Stimulated activated CD4-positive, alpha-beta T cell treated with anti-CD3 and anti-CD28 coated beads, TNF-alpha, amount 100 ng/mL, for 24 hours (primary cell): Measurements from ENCODE around the gene PPP2CA.

ENCODE experiments used
- DNase-seq, 3 experiments: peaks; one replicate each; pipeline ENCODE4 v3.0.0-alpha.2; 2020; ENCODE audit warnings: low read depth in 3 of 3

Gene PPP2CA

DNA sequence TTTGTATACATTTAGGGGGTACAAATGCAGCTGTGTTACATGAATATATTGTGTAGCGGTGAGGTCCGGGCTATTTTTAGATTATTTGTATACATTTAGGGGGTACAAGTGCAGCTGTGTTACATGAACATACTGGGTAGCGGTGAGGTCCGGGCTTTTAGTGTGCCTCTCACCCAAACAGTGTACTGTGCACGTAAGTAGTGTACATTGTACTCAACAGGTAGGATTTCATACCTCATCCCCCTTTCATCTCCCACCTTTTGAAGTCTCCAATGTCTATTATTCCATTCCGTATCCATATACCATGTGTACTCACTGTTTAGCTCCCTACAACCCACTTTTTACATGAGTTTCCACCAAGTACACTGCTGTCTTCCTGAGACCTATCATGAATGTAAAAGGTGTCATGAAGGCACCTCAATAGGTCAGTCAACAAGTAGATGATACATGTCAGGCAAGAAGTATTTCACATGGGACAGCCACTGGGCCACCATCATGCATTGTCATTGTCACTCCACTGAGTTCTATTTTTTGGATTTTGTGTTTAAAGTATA lies 76.8 kb downstream of the PPP2CA start:
- no peak for DNase-seq

DNA sequence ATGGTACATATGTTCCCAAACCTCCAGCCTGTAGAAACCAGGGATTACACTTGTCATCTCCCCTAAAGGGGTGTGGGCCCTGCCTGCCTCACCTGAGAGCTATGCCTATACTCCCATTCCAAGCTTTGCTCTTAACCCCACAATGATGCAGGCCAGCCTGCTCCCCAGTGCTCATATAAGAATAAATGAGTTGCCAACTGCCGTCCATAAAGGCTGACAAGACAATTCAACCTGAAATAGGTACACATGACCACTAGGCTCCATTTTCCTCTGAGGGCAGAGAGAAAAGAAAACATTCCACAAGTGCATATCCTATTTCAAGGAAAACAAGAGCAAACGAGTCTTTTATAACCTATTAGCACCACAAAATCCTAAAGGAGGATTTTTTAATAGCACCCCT lies 77.6 kb downstream of the PPP2CA start:
- no peak for DNase-seq

DNA sequence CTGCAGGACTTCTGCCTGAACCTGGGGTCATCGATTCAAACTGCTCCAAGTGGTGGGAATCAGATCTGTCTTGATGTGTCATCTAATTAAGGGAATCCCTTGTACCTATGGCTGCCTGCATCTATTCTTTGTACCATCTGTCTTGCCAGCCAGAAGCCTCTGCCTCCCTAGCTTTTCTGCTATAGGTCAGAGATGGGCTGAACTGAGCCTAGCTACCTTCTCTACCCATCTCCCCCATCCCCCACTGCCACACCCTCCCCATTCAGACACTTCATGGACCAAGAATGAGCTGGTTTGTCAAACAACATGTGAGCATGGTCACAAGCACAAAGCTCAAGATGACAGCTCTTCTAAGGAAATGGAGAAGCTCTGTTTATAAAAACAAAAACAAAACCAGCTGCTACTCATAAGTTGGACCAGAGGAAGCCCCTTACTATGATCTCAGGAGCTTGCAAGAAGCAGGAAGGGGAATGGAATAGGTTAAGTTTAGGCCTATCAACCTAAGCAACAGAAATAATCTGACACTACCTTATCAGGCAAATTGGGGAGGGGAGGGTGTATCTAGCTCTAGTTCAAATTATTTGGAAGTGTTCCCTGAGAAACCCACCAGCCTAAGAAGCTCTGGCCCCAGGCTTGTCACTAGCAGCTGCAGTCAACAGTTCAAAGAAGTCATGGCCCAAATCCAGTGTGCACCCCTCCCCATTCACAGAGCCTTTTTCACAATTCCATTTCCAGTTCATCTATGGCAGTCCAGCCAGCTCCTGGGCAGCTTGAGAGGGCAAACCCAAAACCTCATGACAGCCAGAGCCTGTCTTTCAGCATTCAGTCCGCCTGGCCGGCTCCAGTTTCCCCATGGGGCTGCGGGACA lies 79.0 kb downstream of the PPP2CA start:
- DNase-seq, result no peak

DNA sequence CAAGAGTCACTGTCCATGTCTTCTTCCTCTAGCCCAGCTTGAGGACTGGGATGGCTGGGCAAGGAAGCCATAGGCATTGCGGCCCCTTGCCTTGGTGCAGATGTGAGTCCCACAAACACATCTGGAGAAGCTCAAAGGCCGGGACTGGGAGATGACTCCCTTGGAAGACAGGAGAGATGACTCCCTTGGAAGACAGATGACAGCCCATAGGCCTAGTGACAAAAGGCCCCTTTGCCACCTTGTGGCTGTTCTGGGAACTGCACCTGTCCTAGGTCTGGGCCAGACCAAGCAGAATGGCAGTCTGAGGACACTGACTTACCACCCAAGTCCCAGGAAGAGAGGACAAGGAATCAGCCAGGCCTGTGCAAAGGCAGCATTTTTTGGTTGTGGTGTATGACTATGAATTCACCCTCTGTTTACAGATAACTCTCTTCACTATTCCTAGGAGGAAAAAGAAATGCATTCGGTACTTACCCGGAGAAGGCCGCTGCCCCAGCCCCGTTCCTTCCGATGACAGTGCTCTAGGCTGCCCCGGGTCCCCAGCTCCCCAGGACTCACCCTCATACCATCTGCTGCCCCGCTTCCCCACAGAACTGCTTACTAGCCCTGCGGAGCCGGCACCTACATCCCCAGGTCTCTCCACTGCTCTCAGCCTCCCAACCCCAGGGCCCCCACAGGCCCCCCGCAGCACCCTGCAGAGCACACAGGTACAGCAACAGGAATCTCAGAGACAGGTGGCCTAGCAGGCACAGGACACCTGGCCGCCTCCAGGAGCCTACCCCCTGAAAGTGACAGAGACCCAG lies 79.9 kb downstream of the PPP2CA start:
- peak; percentile 65 to 84 (median 71) for DNase-seq

DNA sequence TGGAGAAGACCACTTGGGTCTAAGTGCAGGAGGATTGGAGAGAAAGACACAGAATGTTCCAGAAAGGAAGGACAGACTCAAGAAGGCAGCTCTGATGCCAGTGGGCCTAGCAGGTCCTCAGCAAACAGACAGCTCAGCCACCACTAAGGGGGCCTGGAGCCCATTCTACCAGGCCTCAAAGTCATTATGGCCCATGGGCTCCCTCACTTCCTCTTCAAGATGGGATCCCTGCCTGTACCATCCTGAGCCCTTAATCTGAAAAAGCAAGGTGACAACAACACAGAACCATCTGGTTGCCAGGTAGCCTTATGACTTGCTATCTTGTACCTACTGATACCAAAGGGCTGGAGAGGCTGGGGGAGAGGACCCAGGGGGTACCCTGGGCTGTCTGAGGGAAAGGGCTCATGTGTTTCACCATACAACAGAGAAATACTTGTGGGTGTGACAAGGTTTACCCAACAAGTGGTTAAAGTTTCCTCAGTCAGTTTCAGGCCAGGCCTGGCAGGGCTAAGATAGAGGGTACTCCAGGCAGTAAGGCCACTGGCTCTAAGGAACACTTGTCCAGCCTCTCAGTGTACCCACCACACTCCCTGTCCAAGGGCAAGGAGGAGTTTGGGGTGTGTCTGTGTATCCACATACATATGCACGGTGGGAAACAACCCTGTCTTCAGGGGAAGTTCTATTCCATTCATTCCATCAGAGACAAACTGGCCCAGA lies 80.7 kb downstream of the PPP2CA start:
- no peak for DNase-seq
